Epithelial cell of esophagus (primary cell): ENCODE results near the gene LMO7.
"Not testable (repeated sequence)": the region's sequence is repeated elsewhere in the genome, so short reads cannot be mapped to it uniquely, and the experiment has no call there.

ENCODE experiments used
- DNase-seq: peaks from one replicate; pipeline ENCODE4 v3.0.0; 2010; ENCODE audit warnings: low read depth
- H3K4me3 ChIP-seq: 2 replicates; pipeline ENCODE4 v1.5.1; 2011; ENCODE audit warnings: mild to moderate bottlenecking, low read length, control low read depth
- CTCF ChIP-seq: IDR thresholded peaks from 2 replicates; pipeline ENCODE4 v1.5.1; 2011; ENCODE audit warnings: low read depth, mild to moderate bottlenecking, low read length, control low read depth, inconsistent platforms; ENCODE audit not compliant: insufficient read depth; ENCODE audit errors: missing control alignments

Gene LMO7

GRCh38 chr13:75774176-75774575 is 138.0 kb downstream of the LMO7 start:
- no peak overlapping the region for H3K4me3 ChIP-seq
- DNase-seq, result no peak
- TF ChIP-seq CTCF, result no peak

DNA sequence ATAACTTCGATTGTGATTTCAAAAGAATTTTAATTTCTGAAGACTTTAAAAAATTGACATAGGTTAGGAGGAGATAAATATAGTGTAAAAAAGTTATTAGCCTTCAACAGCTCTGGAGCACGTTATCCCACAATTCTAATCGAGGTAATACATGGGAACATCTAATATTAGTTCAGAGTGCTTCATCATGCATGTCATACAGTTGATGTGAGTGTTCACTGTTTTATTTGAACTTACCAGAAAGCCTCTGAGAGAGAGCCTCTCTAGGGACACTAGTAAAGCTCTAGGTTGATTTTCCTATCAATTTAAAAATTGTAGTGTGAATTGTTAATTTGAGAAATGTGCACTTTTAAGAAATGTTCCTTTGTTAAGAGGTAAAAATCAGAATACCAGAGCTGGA is 140.4 kb downstream of the LMO7 start:
- H3K4me3 ChIP-seq, result no peak overlapping the region
- DNase-seq, result no peak
- TF ChIP-seq CTCF, result no peak

GRCh38 chr13:75779393-75779792 is 143.3 kb downstream of the LMO7 start:
- no peak overlapping the region for H3K4me3 ChIP-seq
- TF ChIP-seq CTCF, result no peak
- no peak for DNase-seq

DNA sequence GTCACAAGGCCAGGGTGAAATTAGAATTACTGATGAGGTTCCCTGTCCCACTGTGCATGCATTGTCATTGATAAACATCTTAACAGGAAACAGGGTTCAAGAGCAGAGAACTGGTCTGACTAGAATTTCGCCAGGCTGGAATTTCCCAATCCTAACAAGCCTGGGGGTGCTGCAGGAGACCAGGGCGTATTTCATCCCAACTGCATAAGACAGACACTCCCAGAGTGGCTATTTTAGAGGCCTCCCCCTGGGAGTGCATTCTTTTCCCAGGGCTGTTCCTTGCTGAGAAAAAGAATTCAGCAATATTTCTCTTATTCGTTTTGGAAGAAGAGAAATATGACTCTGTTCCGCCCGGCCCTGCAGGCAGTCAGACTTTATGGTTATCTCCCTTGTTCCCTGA is 144.0 kb downstream of the LMO7 start:
- H3K4me3 ChIP-seq, DNase-seq: not testable (repeated sequence)

GRCh38 chr13:75782985-75783384 is 146.9 kb downstream of the LMO7 start:
- no peak overlapping the region for H3K4me3 ChIP-seq
- TF ChIP-seq CTCF, result no peak
- DNase-seq, result no peak

DNA sequence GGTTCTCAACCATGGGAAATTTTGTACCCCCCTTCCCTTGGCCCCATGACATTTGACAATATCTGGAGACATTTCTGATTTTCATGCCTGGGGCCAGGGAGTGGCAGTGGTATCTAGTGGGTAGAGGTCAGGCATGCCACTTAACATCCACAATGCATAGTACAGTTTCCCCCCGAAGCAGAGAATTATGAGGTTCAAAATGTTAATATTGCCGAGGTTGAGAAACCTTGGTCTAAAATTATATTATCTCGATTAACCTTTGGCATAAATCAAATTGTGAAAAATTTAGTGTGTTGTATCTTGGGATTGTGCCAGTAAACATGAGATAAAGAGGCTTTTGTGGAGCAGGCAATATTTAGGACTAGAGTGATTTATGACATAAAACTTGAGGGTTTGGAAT is 147.9 kb downstream of the LMO7 start:
- DNase-seq, result no peak
- TF ChIP-seq CTCF, result no peak
- no peak overlapping the region for H3K4me3 ChIP-seq

- H3K4me3 ChIP-seq, result no peak overlapping the region
- no peak for TF ChIP-seq CTCF
- DNase-seq, result no peak
These were observed 149.0 kb downstream of the LMO7 start for GRCh38 chr13:75785130-75785529.
